Spleen (tissue), 11 donors: ENCODE data around the gene COL11A1. TPM values are rescaled to one million over a fixed set of nuclear protein-coding genes. Genes with fewer than 3 reads are reported as not detected.

Experiments used
- DNase-seq: peaks from one replicate; pipeline ENCODE4 v3.0.0-alpha.2; 2020
- H3K27ac ChIP-seq, 8 donors: fragments of 200-600 bp; sonication (generic) in 7 of 8; 1 replicate in 4 of 8; 2 replicates in 4 of 8; pipeline versions ENCODE4 v1.5.0 to v1.8.0; 2016 to 2021; ENCODE audit warnings: inconsistent platforms in 4 of 8, mild to moderate bottlenecking in 4 of 8, moderate library complexity in 1 of 8
- H3K27me3 ChIP-seq, 7 donors: fragments of 200-600 bp; sonication (generic) in 6 of 7; replicated peaks in 1 of 7; 1 replicate in 4 of 7; 2 replicates in 3 of 7; pipeline versions ENCODE4 v1.5.0 to v1.8.0; 2016 to 2021; ENCODE audit warnings: inconsistent platforms in 3 of 7, mild to moderate bottlenecking in 1 of 7
- H3K36me3 ChIP-seq, 6 donors: fragments of 200-600 bp; sonication (generic) in 5 of 6; 1 replicate in 4 of 6; 2 replicates in 2 of 6; pipeline versions ENCODE4 v1.5.0 to v1.8.0; 2016 to 2021; ENCODE audit warnings: inconsistent platforms in 2 of 6
- H3K4me1 ChIP-seq, 6 donors: fragments of 200-600 bp; sonication (generic) in 5 of 6; 1 replicate in 3 of 6; 2 replicates in 3 of 6; pipeline versions ENCODE4 v1.5.0 to v1.8.0; 2016 to 2021; ENCODE audit warnings: inconsistent platforms in 3 of 6
- H3K4me3 ChIP-seq, 8 donors: fragments of 200-600 bp; sonication (generic) in 7 of 8; 1 replicate in 4 of 8; 2 replicates in 4 of 8; pipeline versions ENCODE4 v1.5.0 to v1.8.0; 2016 to 2021; ENCODE audit warnings: inconsistent platforms in 4 of 8, mild to moderate bottlenecking in 4 of 8, moderate library complexity in 2 of 8
- H3K9me3 ChIP-seq, 8 donors: fragments of 200-600 bp; sonication (generic) in 7 of 8; 1 replicate in 4 of 8; 2 replicates in 4 of 8; pipeline versions ENCODE4 v1.5.0 to v1.8.0; 2016 to 2021; ENCODE audit warnings: inconsistent platforms in 4 of 8
- CTCF ChIP-seq, 11 experiments: fragments of 200-600 bp in 7 of 11; fragments of 450-650 bp in 4 of 11; sonication (generic) in 4 of 11; IDR thresholded peaks in 8 of 11; conservative IDR thresholded peaks in 3 of 11; 1 replicate in 7 of 11; 2 replicates in 4 of 11; pipeline versions ENCODE4 v1.4.0 to v1.8.0; 2016 to 2021; ENCODE audit warnings: antibody characterized with exemption in 11 of 11, inconsistent platforms in 4 of 11, mild to moderate bottlenecking in 1 of 11
- POLR2A ChIP-seq, 3 donors: fragments of 450-650 bp; IDR thresholded peaks; one replicate each; pipeline ENCODE4 v1.5.1; 2017; ENCODE audit warnings: antibody characterized with exemption in 3 of 3, mild to moderate bottlenecking in 1 of 3
- POLR2AphosphoS5 ChIP-seq, 3 donors: sonication (generic); formaldehyde crosslinking; IDR thresholded peaks; one replicate each; pipeline ENCODE4 v1.5.1; 2017; ENCODE audit warnings: antibody characterized with exemption in 3 of 3
- WGBS, 5 donors: extraction: QIAGEN DNeasy Blood & Tissue Kit in 3 of 5; methylation state at CpG; one replicate each; pipeline versions ENCODE4 v1.1.5 to v1.1.7; 2013 to 2018; 5-methylcytosine and 5-hydroxymethylcytosine counted together
- intact Hi-C: fragments of 100-400 bp; cut with DNase I; formaldehyde crosslinking; loops from one replicate; pipeline ENCODE4 v1.15.0; 2023; ENCODE audit warnings: low total_unique reads
- polyA plus RNA-seq, 3 donors: library from polyadenylated mRNA; stranded (reverse); fragments of 200-250 nt; gene quantifications; one replicate each; pipeline ENCODE4 v1.2.1, GENCODE V29; 2013
- total RNA-seq, 7 donors: library from RNA; depleted of rRNA in 3 of 7; stranded (reverse); fragments of >200 nt in 3 of 7; fragmentation: NEBNext Ultra II Directional in 4 of 7; extraction: Animal tissue kit (Norgen Biotek cat#: 25700) in 4 of 7; gene quantifications; one replicate each; pipeline versions ENCODE4 v1.1.0 to v1.2.1, GENCODE V29; 2016 to 2021
- donor health status: healthy with polysubstance abuse.
- donor health status: DM: no; HTN: no; CAD: no; lungs with moderate emphysema.
- donor health status: DM: no; HTN: no; CAD: no.
- donor health status: Bipolar disorder and iron deficiency.
- donor health status: healthy.
- donor health status: DM: no; HTN: no; CAD: no.
- donor health status: DM: yes; HTN: yes; CAD: no.

The COL11A1 gene
- total and polyA plus RNA-seq, 10 donors: 0.02 to 11.1 (median 0.83) TPM; not detected in 1

GRCh38 chr1:102901996-102902395 is 206.3 kb downstream of the COL11A1 start:
- intact Hi-C loops: no loop called here
- H3K9me3 ChIP-seq: no peaks in the 10 kb centered on the region
- DNase-seq: no peak
- H3K4me1 ChIP-seq: no peaks in the 10 kb centered on the region
- H3K27me3 ChIP-seq: no peaks in the 10 kb centered on the region
- H3K36me3 ChIP-seq: no peaks in the 10 kb centered on the region
- TF ChIP-seq POLR2A (IDR thresholded peaks at IDR 0.05) (no peak), POLR2AphosphoS5 (IDR thresholded peaks at IDR 0.05) (no peak)
- H3K4me3 ChIP-seq: no peak overlapping the region
- WGBS, 5 donors: 37 to 81% (median 63%) methylated on average over 1 of the region's 1 CpG
- H3K27ac ChIP-seq: no peak overlapping the region

- Histone ChIP-seq H3K9me3 (no peaks in the 10 kb centered on the region), H3K27me3 (no peaks in the 10 kb centered on the region), H3K4me3 (no peak overlapping the region), H3K36me3 (no peaks in the 10 kb centered on the region), H3K27ac (no peak overlapping the region), H3K4me1 (no peaks in the 10 kb centered on the region)
- WGBS, 5 donors: 63 to 74% (median 65%) methylated on average over 3 of the region's 3 CpGs
- intact Hi-C loops: no loop called here
- no peak for DNase-seq
- TF ChIP-seq CTCF (IDR thresholded peaks at IDR 0.05 in 8 of 11, conservative IDR thresholded peaks at IDR 0.05 in 3 of 11) (no peak), POLR2A (IDR thresholded peaks at IDR 0.05) (no peak), POLR2AphosphoS5 (IDR thresholded peaks at IDR 0.05) (no peak)
These were observed 208.4 kb downstream of the COL11A1 start for GRCh38 chr1:102899935-102900334.

- no peak for DNase-seq
- TF ChIP-seq CTCF (IDR thresholded peaks at IDR 0.05 in 8 of 11, conservative IDR thresholded peaks at IDR 0.05 in 3 of 11): no peak
- TF ChIP-seq POLR2AphosphoS5 (IDR thresholded peaks at IDR 0.05): no peak
- TF ChIP-seq POLR2A (IDR thresholded peaks at IDR 0.05): no peak
- Histone ChIP-seq H3K9me3 (no peaks in the 10 kb centered on the region), H3K27me3 (no peaks in the 10 kb centered on the region), H3K4me1 (no peaks in the 10 kb centered on the region), H3K36me3 (no peaks in the 10 kb centered on the region), H3K27ac (no peak overlapping the region), H3K4me3 (no peak overlapping the region)
- 47 to 67% (median 61%) methylated on average over 3 of the region's 3 CpGs for WGBS, 5 donors
- intact Hi-C loops: no loop called here
These were observed 210.8 kb downstream of the COL11A1 start for GRCh38 chr1:102897557-102897956.

- no peak for DNase-seq
- no peaks in the 10 kb centered on the region for H3K27me3 ChIP-seq
- intact Hi-C loops: no loop called here
- no peaks in the 10 kb centered on the region for H3K4me1 ChIP-seq
- TF ChIP-seq CTCF (IDR thresholded peaks at IDR 0.05 in 8 of 11, conservative IDR thresholded peaks at IDR 0.05 in 3 of 11): no peak
- no peak for TF ChIP-seq POLR2AphosphoS5 (IDR thresholded peaks at IDR 0.05)
- TF ChIP-seq POLR2A (IDR thresholded peaks at IDR 0.05): no peak
- no peaks in the 10 kb centered on the region for H3K9me3 ChIP-seq
- no peak overlapping the region for H3K27ac ChIP-seq
- H3K4me3 ChIP-seq: no peak overlapping the region
- H3K36me3 ChIP-seq: no peaks in the 10 kb centered on the region
- 64 to 90% (median 86%) methylated on average over 2 of the region's 2 CpGs for WGBS, 5 donors
These were observed 211.6 kb downstream of the COL11A1 start for GRCh38 chr1:102896771-102897170.

GRCh38 chr1:102896286-102896685 is 212.0 kb downstream of the COL11A1 start:
- no peak for TF ChIP-seq CTCF (IDR thresholded peaks at IDR 0.05 in 8 of 11, conservative IDR thresholded peaks at IDR 0.05 in 3 of 11)
- no peak for TF ChIP-seq POLR2A (IDR thresholded peaks at IDR 0.05)
- no peak for TF ChIP-seq POLR2AphosphoS5 (IDR thresholded peaks at IDR 0.05)
- H3K4me3 ChIP-seq: no peak overlapping the region
- no peak overlapping the region for H3K27ac ChIP-seq
- no peaks in the 10 kb centered on the region for H3K4me1 ChIP-seq
- 87 to 96% (median 91%) methylated on average over 5 of the region's 5 CpGs for WGBS, 5 donors
- H3K27me3 ChIP-seq: no peaks in the 10 kb centered on the region
- DNase-seq: no peak
- no peaks in the 10 kb centered on the region for H3K36me3 ChIP-seq
- intact Hi-C loops: no loop called here
- H3K9me3 ChIP-seq: no peaks in the 10 kb centered on the region
